Epithelial cell of esophagus (primary cell): ENCODE data around the gene ZMYND19.
"Not testable (repeated sequence)": the region's sequence is repeated elsewhere in the genome, so short reads cannot be mapped to it uniquely, and the experiment has no call there.

Experiments
- DNase-seq: peaks from one replicate; pipeline ENCODE4 v3.0.0; 2010; ENCODE audit warnings: low read depth
- H3K4me3 ChIP-seq: 2 replicates; pipeline ENCODE4 v1.5.1; 2011; ENCODE audit warnings: mild to moderate bottlenecking, low read length, control low read depth
- CTCF ChIP-seq: IDR thresholded peaks from 2 replicates; pipeline ENCODE4 v1.5.1; 2011; ENCODE audit warnings: low read depth, mild to moderate bottlenecking, low read length, control low read depth, inconsistent platforms; ENCODE audit not compliant: insufficient read depth; ENCODE audit errors: missing control alignments

The ZMYND19 gene

GRCh38 chr9:137574192-137574591 lies 16.1 kb downstream of the ZMYND19 start:
- TF ChIP-seq CTCF: no peak
- H3K4me3 ChIP-seq: no peak overlapping the region
- no peak for DNase-seq

GRCh38 chr9:137570566-137570965 lies 19.7 kb downstream of the ZMYND19 start:
- no peak overlapping the region for H3K4me3 ChIP-seq
- no peak for DNase-seq
- TF ChIP-seq CTCF: no peak

- no peak for DNase-seq
- H3K4me3 ChIP-seq: no peak overlapping the region
- no peak for TF ChIP-seq CTCF
These were observed 20.6 kb downstream of the ZMYND19 start for GRCh38 chr9:137569609-137570203.

- H3K4me3 ChIP-seq, DNase-seq: not testable (repeated sequence)
These were observed 21.9 kb downstream of the ZMYND19 start for GRCh38 chr9:137568445-137568844.

- no peak for DNase-seq
- H3K4me3 ChIP-seq: no peak overlapping the region
- TF ChIP-seq CTCF: no peak
These were observed 25.4 kb downstream of the ZMYND19 start for GRCh38 chr9:137564817-137565411.

GRCh38 chr9:137564134-137564533 lies 26.2 kb downstream of the ZMYND19 start:
- no peak overlapping the region for H3K4me3 ChIP-seq
- DNase-seq: no peak
- no peak for TF ChIP-seq CTCF

GRCh38 chr9:137558127-137558526 lies 32.2 kb downstream of the ZMYND19 start:
- no peak overlapping the region for H3K4me3 ChIP-seq
- no peak for TF ChIP-seq CTCF
- no peak for DNase-seq
